GM23338 (cell line): ENCODE data around the gene TRIM44.

Experiments used
- CREB1 ChIP-seq: fragments of 250-450 bp; sonication (Bioruptor Pico); IDR thresholded peaks from 2 replicates; pipeline ENCODE4 v1.5.0; 2020; ENCODE audit warnings: low read depth, mild to moderate bottlenecking, moderate library complexity
- CTCF ChIP-seq, 2 experiments: fragments of 200-600 bp in 1 of 2; sonication (generic) in 1 of 2; conservative IDR thresholded peaks; 2 replicates each; pipeline versions ENCODE4 v1.5.1 to v1.6.1; 2016 to 2017; ENCODE audit warnings: antibody characterized with exemption in 2 of 2, low read depth in 2 of 2, mild to moderate bottlenecking in 2 of 2, moderate library complexity in 1 of 2
- EZH2 ChIP-seq: fragments of 200-600 bp; sonication (generic); IDR thresholded peaks from one replicate; pipeline ENCODE4 v1.8.0; 2017; ENCODE audit warnings: antibody characterized with exemption, mild to moderate bottlenecking, low read depth; ENCODE audit not compliant: unreplicated experiment
- EZH2phosphoT487 ChIP-seq: fragments of 200-600 bp; sonication (generic); IDR thresholded peaks from one replicate; pipeline ENCODE4 v1.8.1; 2018; ENCODE audit warnings: antibody characterized with exemption; ENCODE audit not compliant: unreplicated experiment
- JUNB ChIP-seq: IDR thresholded peaks from one replicate; pipeline ENCODE4 v1.6.1; 2016; ENCODE audit warnings: antibody characterized with exemption; ENCODE audit not compliant: unreplicated experiment
- NANOG ChIP-seq: IDR thresholded peaks from 2 replicates; pipeline ENCODE4 v1.6.1; 2016; ENCODE audit warnings: antibody characterized with exemption, borderline replicate concordance
- POLR2AphosphoS5 ChIP-seq: IDR thresholded peaks from 2 replicates; pipeline ENCODE4 v1.6.1; 2016; ENCODE audit warnings: antibody characterized with exemption, low read depth
- ZNF114 ChIP-seq: fragments of 250-450 bp; sonication (Bioruptor Pico); IDR thresholded peaks from 2 replicates; pipeline ENCODE4 v1.5.0; 2020; ENCODE audit warnings: mild to moderate bottlenecking, moderate library complexity
- ZNF462 ChIP-seq: fragments of 250-450 bp; sonication (Bioruptor Pico); IDR thresholded peaks from 2 replicates; pipeline ENCODE4 v1.5.0; 2020; ENCODE audit warnings: mild to moderate bottlenecking, moderate library complexity
- TF ChIP-seq, protein P1 (sequence below): IDR thresholded peaks from one replicate; pipeline ENCODE4 v1.6.1; 2018; ENCODE audit warnings: antibody characterized with exemption; ENCODE audit not compliant: unreplicated experiment

DNA sequence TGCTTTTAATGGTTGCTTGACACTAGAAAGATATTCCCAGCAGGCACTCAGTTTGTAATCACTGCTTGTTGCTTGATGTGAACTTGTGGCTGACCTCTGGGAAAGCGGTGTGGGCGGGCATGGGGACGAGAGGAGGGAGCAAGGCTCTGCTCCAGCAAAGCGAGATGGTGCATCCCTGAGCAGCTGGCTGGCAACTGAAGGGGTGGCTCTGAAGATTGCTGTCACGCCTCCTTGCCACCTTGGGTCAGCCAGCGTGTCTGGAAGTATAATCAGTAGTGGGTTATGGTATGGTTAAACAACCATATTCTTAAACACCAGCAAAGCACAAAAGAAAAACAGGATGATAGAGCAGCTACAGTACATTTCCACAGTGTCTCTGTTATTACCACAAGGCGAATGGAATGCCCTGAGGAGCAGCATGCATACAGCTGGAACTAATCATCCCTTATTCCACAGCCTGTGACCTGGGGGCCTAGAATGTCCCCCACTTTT lies 124.5 kb downstream of the TRIM44 start:
- TF ChIP-seq CTCF (conservative IDR thresholded peaks at IDR 0.05; ENCODE audit: low read depth in 2 of 2) (no peak), EZH2 (no peak), POLR2AphosphoS5 (no peak), EZH2phosphoT487 (no peak), CREB1 (no peak), ZNF114 (CRISPR knock-in tag) (no peak), JUNB (no peak), ZNF462 (no peak), NANOG (no peak)
- TF ChIP-seq, protein P1, sequence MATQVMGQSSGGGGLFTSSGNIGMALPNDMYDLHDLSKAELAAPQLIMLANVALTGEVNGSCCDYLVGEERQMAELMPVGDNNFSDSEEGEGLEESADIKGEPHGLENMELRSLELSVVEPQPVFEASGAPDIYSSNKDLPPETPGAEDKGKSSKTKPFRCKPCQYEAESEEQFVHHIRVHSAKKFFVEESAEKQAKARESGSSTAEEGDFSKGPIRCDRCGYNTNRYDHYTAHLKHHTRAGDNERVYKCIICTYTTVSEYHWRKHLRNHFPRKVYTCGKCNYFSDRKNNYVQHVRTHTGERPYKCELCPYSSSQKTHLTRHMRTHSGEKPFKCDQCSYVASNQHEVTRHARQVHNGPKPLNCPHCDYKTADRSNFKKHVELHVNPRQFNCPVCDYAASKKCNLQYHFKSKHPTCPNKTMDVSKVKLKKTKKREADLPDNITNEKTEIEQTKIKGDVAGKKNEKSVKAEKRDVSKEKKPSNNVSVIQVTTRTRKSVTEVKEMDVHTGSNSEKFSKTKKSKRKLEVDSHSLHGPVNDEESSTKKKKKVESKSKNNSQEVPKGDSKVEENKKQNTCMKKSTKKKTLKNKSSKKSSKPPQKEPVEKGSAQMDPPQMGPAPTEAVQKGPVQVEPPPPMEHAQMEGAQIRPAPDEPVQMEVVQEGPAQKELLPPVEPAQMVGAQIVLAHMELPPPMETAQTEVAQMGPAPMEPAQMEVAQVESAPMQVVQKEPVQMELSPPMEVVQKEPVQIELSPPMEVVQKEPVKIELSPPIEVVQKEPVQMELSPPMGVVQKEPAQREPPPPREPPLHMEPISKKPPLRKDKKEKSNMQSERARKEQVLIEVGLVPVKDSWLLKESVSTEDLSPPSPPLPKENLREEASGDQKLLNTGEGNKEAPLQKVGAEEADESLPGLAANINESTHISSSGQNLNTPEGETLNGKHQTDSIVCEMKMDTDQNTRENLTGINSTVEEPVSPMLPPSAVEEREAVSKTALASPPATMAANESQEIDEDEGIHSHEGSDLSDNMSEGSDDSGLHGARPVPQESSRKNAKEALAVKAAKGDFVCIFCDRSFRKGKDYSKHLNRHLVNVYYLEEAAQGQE = no peak
